T47D (cell line): Measurements from ENCODE around the gene FHIT.
"Not testable (repeated sequence)": the region's sequence is repeated elsewhere in the genome, so short reads cannot be mapped to it uniquely, and the experiment has no call there.

Source experiments
- DNase-seq, 2 experiments: peaks; one replicate each; pipeline versions ENCODE4 v3.0.0 to v3.0.0-alpha.2; 2011 to 2012; ENCODE audit warnings: low read depth in 1 of 2, low spot score in 1 of 2
- JUND ChIP-seq: IDR thresholded peaks from 2 replicates; pipeline ENCODE4 v1.6.1; 2012; ENCODE audit warnings: low read depth
- in situ Hi-C: cut with HindIII; loops from 2 replicates; pipeline ENCODE4 v1.10.0; 2016; ENCODE audit warnings: low sequenced_read_pairs, low pct_unique_long_range_greater_than_20kb

FHIT gene

GRCh38 chr3:59803268-59803667 is 1448.0 kb downstream of the FHIT start:
- TF ChIP-seq JUND = no peak

GRCh38 chr3:59802453-59802852 is 1448.8 kb downstream of the FHIT start:
- DNase-seq, in situ Hi-C loops: not testable (repeated sequence)

More at GRCh38 chr3:59803268-59803667, 1448.0 kb downstream of the FHIT start:
- no peak for DNase-seq
- in situ Hi-C loops = no loop called here

- in situ Hi-C loops = no loop called here
- DNase-seq = no peak
- no peak for TF ChIP-seq JUND
Measured at GRCh38 chr3:59802045-59802444, 1449.2 kb downstream of the FHIT start.

- in situ Hi-C loops = no loop called here
- no peak for DNase-seq
- TF ChIP-seq JUND = no peak
Measured at GRCh38 chr3:59800481-59800880, 1450.8 kb downstream of the FHIT start.

- no peak for TF ChIP-seq JUND
- in situ Hi-C loops = no loop called here
- no peak for DNase-seq
Measured at GRCh38 chr3:59798372-59799086, 1452.7 kb downstream of the FHIT start.

GRCh38 chr3:59797533-59797932 is 1453.7 kb downstream of the FHIT start:
- in situ Hi-C loops = no loop called here
- DNase-seq = no peak
- TF ChIP-seq JUND = no peak

- DNase-seq = no peak
- no peak for TF ChIP-seq JUND
- in situ Hi-C loops = no loop called here
Measured at GRCh38 chr3:59796456-59796855, 1454.8 kb downstream of the FHIT start.

GRCh38 chr3:59795756-59796155 is 1455.5 kb downstream of the FHIT start:
- in situ Hi-C loops = no loop called here
- no peak for TF ChIP-seq JUND
- no peak for DNase-seq

- in situ Hi-C loops = no loop called here
- TF ChIP-seq JUND = no peak
- no peak for DNase-seq
Measured at GRCh38 chr3:59793976-59794375, 1457.3 kb downstream of the FHIT start.

GRCh38 chr3:59791774-59792308 is 1459.4 kb downstream of the FHIT start:
- in situ Hi-C loops = no loop called here
- no peak for DNase-seq
- TF ChIP-seq JUND = no peak

- DNase-seq = no peak
- TF ChIP-seq JUND = no peak
- in situ Hi-C loops = no loop called here
Measured at GRCh38 chr3:59790241-59790640, 1461.0 kb downstream of the FHIT start.

GRCh38 chr3:59788801-59789200 is 1462.5 kb downstream of the FHIT start:
- in situ Hi-C loops = no loop called here
- DNase-seq = no peak
- TF ChIP-seq JUND = no peak

GRCh38 chr3:59788133-59788532 is 1463.1 kb downstream of the FHIT start:
- TF ChIP-seq JUND = no peak
- in situ Hi-C loops = no loop called here
- no peak for DNase-seq

GRCh38 chr3:59786374-59786773 is 1464.9 kb downstream of the FHIT start:
- no peak for TF ChIP-seq JUND
- in situ Hi-C loops = no loop called here
- DNase-seq = no peak
